ENCODE results near the gene GTF2H3. TPM values are rescaled to one million over a fixed set of nuclear protein-coding genes. Genes with fewer than 3 reads are reported as not detected.

Gene GTF2H3
- total and polyA plus RNA-seq, 3 experiments from 2014 or later: 24.8 to 74.6 (median 72.0) TPM

GRCh38 chr12:123686636-123687190 lies 53.1 kb downstream of the GTF2H3 start:
- H3K27ac Mint-ChIP-seq: peak overlapping the region in 1 of 8 donors; percentile 5
- ChIA-PET CTCF (no interaction called here), POLR2A (no interaction called here)
- peaks cover 3 to 28% (median 4%) of the 10 kb centered on the region in 3 donors for H3K36me3 Mint-ChIP-seq
- no peak overlapping the region for H3K4me3 ChIP-seq (ENCODE audit: low read length)
- H3K4me1 Mint-ChIP-seq: no peaks in the 10 kb centered on the region
- H3K9me3 ChIP-seq (ENCODE audit: low read length): no peaks in the 10 kb centered on the region
- H3K27me3 Mint-ChIP-seq: no peaks in the 10 kb centered on the region
- H3K27ac ChIP-seq (ENCODE audit: low read depth, low read length): no peak overlapping the region
- DNase-seq: no peak
- no peaks in the 10 kb centered on the region for H3K27me3 ChIP-seq (ENCODE audit: insufficient read depth, low read length, poor library complexity, severe bottlenecking)
- no peaks in the 10 kb centered on the region for H3K4me1 ChIP-seq (ENCODE audit: insufficient read depth, low read length)
- H3K36me3 ChIP-seq (ENCODE audit: insufficient read depth, low read length): no peaks in the 10 kb centered on the region
- H3K4me3 Mint-ChIP-seq: no peak overlapping the region
- no peaks in the 10 kb centered on the region for H3K9me3 Mint-ChIP-seq

GRCh38 chr12:123690191-123690840 lies 56.7 kb downstream of the GTF2H3 start:
- no peaks in the 10 kb centered on the region for H3K4me1 ChIP-seq (ENCODE audit: insufficient read depth, low read length)
- H3K4me3 ChIP-seq (ENCODE audit: low read length): no peak overlapping the region
- no peak overlapping the region for H3K27ac ChIP-seq (ENCODE audit: low read depth, low read length)
- H3K36me3 ChIP-seq (ENCODE audit: insufficient read depth, low read length): peaks cover 4% of the 10 kb centered on the region
- H3K9me3 ChIP-seq (ENCODE audit: low read length): no peaks in the 10 kb centered on the region
- CTCF ChIA-PET: no interaction called here
- Mint-ChIP-seq H3K4me1 (no peaks in the 10 kb centered on the region), H3K4me3 (no peak overlapping the region), H3K27ac (no peak overlapping the region), H3K9me3 (no peaks in the 10 kb centered on the region), H3K27me3 (no peaks in the 10 kb centered on the region), H3K36me3 (peaks cover 3 to 34% (median 4%) of the 10 kb centered on the region in 3 donors)
- POLR2A ChIA-PET: interaction anchor here (0.7 kb wide), 1 partner anchor 69 kb away, joined by 3 read pairs; no protein-coding TSS in a partner anchor
- DNase-seq: no peak
- no peaks in the 10 kb centered on the region for H3K27me3 ChIP-seq (ENCODE audit: insufficient read depth, low read length, poor library complexity, severe bottlenecking)

GRCh38 chr12:123696207-123696606 lies 62.6 kb downstream of the GTF2H3 start:
- no peaks in the 10 kb centered on the region for H3K27me3 Mint-ChIP-seq
- no peak overlapping the region for H3K27ac Mint-ChIP-seq
- no peaks in the 10 kb centered on the region for H3K27me3 ChIP-seq (ENCODE audit: insufficient read depth, low read length, poor library complexity, severe bottlenecking)
- H3K4me3 ChIP-seq (ENCODE audit: low read length): no peak overlapping the region
- no peaks in the 10 kb centered on the region for H3K9me3 Mint-ChIP-seq
- H3K27ac ChIP-seq (ENCODE audit: low read depth, low read length): no peak overlapping the region
- H3K36me3 Mint-ChIP-seq: peaks cover 3 to 48% (median 6%) of the 10 kb centered on the region in 3 donors
- H3K4me1 Mint-ChIP-seq: no peaks in the 10 kb centered on the region
- no peak for DNase-seq
- peaks cover 4% of the 10 kb centered on the region for H3K36me3 ChIP-seq (ENCODE audit: insufficient read depth, low read length)
- H3K4me1 ChIP-seq (ENCODE audit: insufficient read depth, low read length): no peaks in the 10 kb centered on the region
- ChIA-PET CTCF (interaction anchor here (0.8 kb wide), 1 partner anchor 65 kb away, joined by 3 read pairs; no protein-coding TSS in a partner anchor), POLR2A (no interaction called here)
- no peak overlapping the region for H3K4me3 Mint-ChIP-seq
- H3K9me3 ChIP-seq (ENCODE audit: low read length): no peaks in the 10 kb centered on the region

- Mint-ChIP-seq H3K27ac (no peak overlapping the region), H3K27me3 (no peaks in the 10 kb centered on the region), H3K9me3 (no peaks in the 10 kb centered on the region), H3K36me3 (peaks cover 0 to 46% (median 6%) of the 10 kb centered on the region in 3 donors), H3K4me1 (no peaks in the 10 kb centered on the region), H3K4me3 (no peak overlapping the region)
- H3K4me3 ChIP-seq (ENCODE audit: low read length): no peak overlapping the region
- no peaks in the 10 kb centered on the region for H3K9me3 ChIP-seq (ENCODE audit: low read length)
- no peak for DNase-seq
- CTCF ChIA-PET: interaction anchor here (1.4 kb wide), 1 partner anchor 12 kb away, joined by 3 read pairs; no protein-coding TSS in a partner anchor
- POLR2A ChIA-PET: no interaction called here
- no peaks in the 10 kb centered on the region for H3K27me3 ChIP-seq (ENCODE audit: insufficient read depth, low read length, poor library complexity, severe bottlenecking)
- H3K4me1 ChIP-seq (ENCODE audit: insufficient read depth, low read length): no peaks in the 10 kb centered on the region
- peaks cover 4% of the 10 kb centered on the region for H3K36me3 ChIP-seq (ENCODE audit: insufficient read depth, low read length)
- H3K27ac ChIP-seq (ENCODE audit: low read depth, low read length): no peak overlapping the region
Observed at GRCh38 chr12:123696646-123697045, 63.0 kb downstream of the GTF2H3 start.

- Histone ChIP-seq H3K9me3 (ENCODE audit: low read length) (no peaks in the 10 kb centered on the region), H3K36me3 (ENCODE audit: insufficient read depth, low read length) (no peaks in the 10 kb centered on the region), H3K4me1 (ENCODE audit: insufficient read depth, low read length) (peaks cover 2% of the 10 kb centered on the region), H3K27me3 (ENCODE audit: insufficient read depth, low read length, poor library complexity, severe bottlenecking) (no peaks in the 10 kb centered on the region), H3K27ac (ENCODE audit: low read depth, low read length) (no peak overlapping the region), H3K4me3 (ENCODE audit: low read length) (no peak overlapping the region)
- H3K27me3 Mint-ChIP-seq: no peaks in the 10 kb centered on the region
- DNase-seq: no peak
- ChIA-PET CTCF (no interaction called here), POLR2A (no interaction called here)
- no peaks in the 10 kb centered on the region for H3K9me3 Mint-ChIP-seq
- peaks cover 2 to 3% (median 3%) of the 10 kb centered on the region in 3 donors for H3K4me1 Mint-ChIP-seq
- peaks cover 0 to 20% (median 9%) of the 10 kb centered on the region in 3 donors for H3K36me3 Mint-ChIP-seq
- no peak overlapping the region for H3K4me3 Mint-ChIP-seq
- H3K27ac Mint-ChIP-seq: peak overlapping the region in 1 of 8 donors; percentile 86
Observed at GRCh38 chr12:123705935-123706334, 72.3 kb downstream of the GTF2H3 start.

GRCh38 chr12:123707466-123707865 lies 73.8 kb downstream of the GTF2H3 start:
- no peak overlapping the region for H3K27ac Mint-ChIP-seq
- no peaks in the 10 kb centered on the region for H3K9me3 Mint-ChIP-seq

More at GRCh38 chr12:123707466-123707865, 73.8 kb downstream of the GTF2H3 start:
- H3K4me3 Mint-ChIP-seq: no peak overlapping the region
- H3K36me3 Mint-ChIP-seq: peaks cover 0 to 20% (median 5%) of the 10 kb centered on the region in 3 donors
- no peaks in the 10 kb centered on the region for H3K27me3 ChIP-seq (ENCODE audit: insufficient read depth, low read length, poor library complexity, severe bottlenecking)
- CTCF ChIA-PET: no interaction called here
- H3K4me1 Mint-ChIP-seq: peaks cover 6 to 9% (median 8%) of the 10 kb centered on the region in 3 donors
- H3K36me3 ChIP-seq (ENCODE audit: insufficient read depth, low read length): no peaks in the 10 kb centered on the region
- no peaks in the 10 kb centered on the region for H3K9me3 ChIP-seq (ENCODE audit: low read length)
- no peaks in the 10 kb centered on the region for H3K27me3 Mint-ChIP-seq
- no peak overlapping the region for H3K27ac ChIP-seq (ENCODE audit: low read depth, low read length)
- no peak overlapping the region for H3K4me3 ChIP-seq (ENCODE audit: low read length)
- POLR2A ChIA-PET: no interaction called here
- DNase-seq: no peak
- peaks cover 9% of the 10 kb centered on the region for H3K4me1 ChIP-seq (ENCODE audit: insufficient read depth, low read length)

Other genes starting within 250 kb of the GTF2H3 start
- gene KMT5A, start 249.7 kb upstream of the GTF2H3 start, total RNA-seq: 10 to 100 TPM; 46.8 to 49.9 TPM
- gene KMT5A, start 249.7 kb upstream of the GTF2H3 start, polyA plus RNA-seq: 5.0 TPM
- gene RILPL2, start 197.1 kb upstream of the GTF2H3 start, total RNA-seq: 10 to 100 TPM; 26.9 to 27.6 TPM
- 8.4 TPM for gene RILPL2, start 197.1 kb upstream of the GTF2H3 start, polyA plus RNA-seq
- gene SNRNP35, start 175.7 kb upstream of the GTF2H3 start, total RNA-seq: 10 to 100 TPM; 21.9 to 23.8 TPM
- 26.5 TPM for gene SNRNP35, start 175.7 kb upstream of the GTF2H3 start, polyA plus RNA-seq
- 1 to 10 TPM; 2.7 to 4.6 TPM for gene RILPL1, start 100.1 kb upstream of the GTF2H3 start, total RNA-seq
- 0.55 TPM for gene RILPL1, start 100.1 kb upstream of the GTF2H3 start, polyA plus RNA-seq
- gene TMED2, start 49.3 kb upstream of the GTF2H3 start, total RNA-seq: 100 to 1,000 TPM; 191 to 194 TPM
- 314 TPM for gene TMED2, start 49.3 kb upstream of the GTF2H3 start, polyA plus RNA-seq
- gene DDX55, start 31.7 kb upstream of the GTF2H3 start, total RNA-seq: 10 to 100 TPM; 46.2 to 53.4 TPM
- gene DDX55, start 31.7 kb upstream of the GTF2H3 start, polyA plus RNA-seq: 21.1 TPM
- 10 to 100 TPM; 91.3 to 99.1 TPM for gene EIF2B1, start 143 bp upstream of the GTF2H3 start, total RNA-seq
- gene EIF2B1, start 143 bp upstream of the GTF2H3 start, polyA plus RNA-seq: 61.1 TPM
- gene TCTN2, start 37.3 kb downstream of the GTF2H3 start, total RNA-seq: 1 to 10 TPM; 5.5 to 5.7 TPM
- gene TCTN2, start 37.3 kb downstream of the GTF2H3 start, polyA plus RNA-seq: 1.5 TPM
- gene ATP6V0A2, start 78.5 kb downstream of the GTF2H3 start, total RNA-seq: 100 to 1,000 TPM; 109 to 113 TPM
- 27.1 TPM for gene ATP6V0A2, start 78.5 kb downstream of the GTF2H3 start, polyA plus RNA-seq
- gene DNAH10, start 128.5 kb downstream of the GTF2H3 start, total RNA-seq: under 1 TPM; 0.09 to 0.13 TPM
- not detected for gene DNAH10, start 128.5 kb downstream of the GTF2H3 start, polyA plus RNA-seq